Stimulated activated CD8-positive, alpha-beta memory T cell treated with anti-CD3 and anti-CD28 coated beads, Interleukin-2, amount 100 ng/mL, for 1 hour (primary cell): ENCODE results near the gene RAB3C.

ENCODE experiments used
- DNase-seq, 2 donors: peaks; one replicate each; pipeline ENCODE4 v3.0.0-alpha.2; 2020; ENCODE audit warnings: low read depth in 2 of 2

The RAB3C gene

GRCh38 chr5:58731641-58732040, 148.8 kb downstream of the RAB3C start:
- no peak for DNase-seq

DNA sequence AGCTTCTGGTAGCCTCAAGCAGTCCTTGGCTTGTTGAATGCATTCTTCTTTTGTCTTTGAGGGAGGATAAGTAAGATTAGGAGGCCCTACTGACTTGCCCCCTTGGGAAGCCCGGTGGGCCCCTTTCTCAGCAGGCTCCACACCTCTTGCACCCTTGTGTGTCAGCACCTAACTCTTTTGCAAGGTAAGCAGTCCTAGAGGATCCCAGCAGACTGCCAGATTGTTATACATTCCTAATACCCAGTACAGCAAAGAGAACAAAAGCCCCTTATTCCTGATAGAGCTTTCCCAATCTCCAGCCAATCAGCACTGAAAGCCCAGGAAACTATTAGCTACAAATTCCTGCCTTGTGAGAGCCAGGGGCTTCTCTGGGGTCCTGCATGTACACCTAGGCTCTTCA, 152.8 kb downstream of the RAB3C start:
- DNase-seq = no peak

DNA sequence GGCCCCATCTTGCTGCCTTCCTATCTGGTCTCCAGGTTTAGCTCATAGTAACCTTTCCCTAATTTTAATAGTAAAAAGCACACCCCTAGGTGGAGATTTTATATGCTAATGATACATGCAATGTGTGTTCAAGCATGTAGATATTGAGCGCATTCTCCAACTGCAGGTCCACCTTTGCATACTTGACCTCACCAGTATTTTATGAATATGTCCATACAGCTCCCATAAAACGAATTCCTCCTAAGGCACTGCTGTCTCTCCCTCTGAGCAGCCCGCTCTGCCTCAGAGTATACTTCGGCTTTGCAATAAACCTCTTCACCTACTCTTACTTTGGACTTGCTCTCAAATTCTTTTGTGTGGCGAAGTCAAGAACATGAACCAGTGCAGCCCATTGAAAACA, 153.3 kb downstream of the RAB3C start:
- DNase-seq = no peak

DNA sequence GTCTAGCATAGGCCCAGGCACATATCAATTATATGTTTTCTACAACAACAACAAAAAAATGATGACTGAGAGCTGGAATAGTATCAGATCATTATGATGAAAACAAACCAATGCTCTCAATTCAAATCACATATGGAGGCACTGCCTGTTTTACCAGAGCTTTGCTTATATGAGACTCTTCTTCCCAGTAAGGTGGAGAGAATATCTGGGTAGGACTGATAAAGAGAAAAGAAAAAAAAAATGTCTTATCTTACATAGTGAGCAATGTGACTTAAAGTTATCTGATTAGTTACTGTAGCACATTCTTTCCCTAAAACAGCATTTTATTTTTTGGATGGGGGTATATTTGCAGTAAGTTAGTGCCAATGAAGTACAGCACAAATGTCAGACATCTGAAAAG, 154.8 kb downstream of the RAB3C start:
- no peak for DNase-seq

DNA sequence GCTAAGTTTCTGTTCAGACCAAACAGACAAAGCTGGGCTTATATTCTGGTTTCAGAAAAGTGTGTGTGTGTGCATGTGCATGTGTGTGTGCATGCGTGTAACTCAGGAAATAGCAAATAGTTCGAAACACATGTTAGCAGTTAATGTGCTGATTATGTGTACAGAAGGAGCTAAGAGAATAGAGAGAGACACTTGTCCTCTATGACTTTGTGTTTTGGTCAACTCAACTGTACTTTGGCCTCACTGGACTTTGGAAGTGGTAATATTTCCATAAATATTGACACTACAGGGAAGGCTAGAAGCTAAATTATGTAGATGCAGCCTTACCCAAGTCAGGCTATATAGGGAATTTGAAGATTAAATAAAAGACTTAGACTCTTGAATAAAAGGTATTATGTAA, 155.5 kb downstream of the RAB3C start:
- DNase-seq = no peak

- no peak for DNase-seq
Observed at GRCh38 chr5:58739051-58739450, 156.2 kb downstream of the RAB3C start.

DNA sequence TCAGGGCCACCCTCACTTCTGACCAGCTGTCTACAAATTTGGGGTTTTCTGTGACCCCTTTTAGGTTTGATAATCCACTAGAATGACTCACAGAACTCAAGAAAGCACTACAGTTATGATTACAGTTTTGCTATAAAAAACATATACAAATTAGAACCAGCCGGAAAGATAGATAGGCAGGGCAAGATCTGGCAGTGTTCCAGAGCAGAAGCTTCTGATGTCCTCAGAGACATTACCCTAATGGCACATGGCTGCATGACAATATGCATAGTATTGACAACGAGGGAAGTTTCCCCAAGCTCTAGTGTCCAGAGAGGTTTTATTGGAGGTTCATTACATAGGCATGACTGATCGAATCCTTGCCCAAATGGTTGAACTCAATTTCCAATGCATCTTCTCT, 158.1 kb downstream of the RAB3C start:
- DNase-seq = no peak

- DNase-seq = no peak
Observed at GRCh38 chr5:58745350-58745749, 162.5 kb downstream of the RAB3C start.

GRCh38 chr5:58746321-58746720, 163.4 kb downstream of the RAB3C start:
- DNase-seq = no peak

- no peak for DNase-seq
Observed at GRCh38 chr5:58750036-58750435, 167.2 kb downstream of the RAB3C start.

DNA sequence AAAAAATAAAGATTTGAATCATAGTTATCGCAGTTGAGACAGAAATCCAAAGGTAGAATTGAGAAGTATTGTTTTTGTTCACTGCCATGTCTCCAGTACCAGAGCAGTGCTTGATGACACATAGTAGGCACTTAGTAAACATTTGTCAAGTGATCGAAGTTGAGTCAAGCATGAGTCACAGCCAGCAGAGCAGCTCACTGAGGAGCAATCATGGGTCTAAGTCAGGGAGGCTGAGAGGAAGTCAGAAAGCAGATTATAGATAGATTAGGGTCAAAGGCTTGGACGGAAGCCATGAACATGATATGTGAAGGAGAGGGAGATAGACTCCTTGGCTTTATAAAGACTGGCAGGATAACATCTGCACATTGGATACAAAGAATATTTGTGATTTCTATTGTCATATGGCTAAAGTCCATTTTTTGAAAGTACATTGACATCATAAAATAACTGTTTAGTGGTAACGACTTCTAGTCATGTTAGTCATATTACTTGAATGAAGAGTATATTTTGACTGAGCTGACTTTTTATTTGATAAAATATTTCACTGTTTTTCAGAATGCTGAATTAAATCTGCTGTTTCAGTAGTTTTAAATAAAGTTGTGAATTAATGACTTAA, 168.5 kb downstream of the RAB3C start:
- no peak for DNase-seq

- no peak for DNase-seq
Observed at GRCh38 chr5:58752104-58752503, 169.2 kb downstream of the RAB3C start.

GRCh38 chr5:58753446-58753845, 170.6 kb downstream of the RAB3C start:
- DNase-seq = no peak

- DNase-seq = no peak
Observed at GRCh38 chr5:58754250-58754649, 171.4 kb downstream of the RAB3C start.

- no peak for DNase-seq
Observed at GRCh38 chr5:58755397-58755796, 172.5 kb downstream of the RAB3C start.

GRCh38 chr5:58759745-58760144, 176.9 kb downstream of the RAB3C start:
- no peak for DNase-seq

DNA sequence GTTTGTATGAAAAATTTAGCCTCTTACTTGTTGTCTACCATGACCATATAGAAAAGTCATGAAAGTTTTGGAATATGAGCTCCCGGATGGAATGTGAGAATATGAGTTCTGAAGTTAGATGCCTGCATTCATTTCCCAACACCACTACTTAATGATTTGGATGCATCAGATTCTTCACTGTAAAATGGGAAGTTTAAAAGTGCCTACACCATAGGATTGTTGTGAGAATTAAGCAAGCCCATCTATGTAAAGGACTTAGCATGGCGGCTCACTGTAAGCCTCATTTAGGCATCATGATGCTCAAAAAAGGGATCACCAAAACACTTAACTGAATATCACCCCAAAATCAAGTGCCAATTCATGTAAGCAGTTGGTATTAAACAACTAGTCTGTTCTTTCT, 177.3 kb downstream of the RAB3C start:
- no peak for DNase-seq

DNA sequence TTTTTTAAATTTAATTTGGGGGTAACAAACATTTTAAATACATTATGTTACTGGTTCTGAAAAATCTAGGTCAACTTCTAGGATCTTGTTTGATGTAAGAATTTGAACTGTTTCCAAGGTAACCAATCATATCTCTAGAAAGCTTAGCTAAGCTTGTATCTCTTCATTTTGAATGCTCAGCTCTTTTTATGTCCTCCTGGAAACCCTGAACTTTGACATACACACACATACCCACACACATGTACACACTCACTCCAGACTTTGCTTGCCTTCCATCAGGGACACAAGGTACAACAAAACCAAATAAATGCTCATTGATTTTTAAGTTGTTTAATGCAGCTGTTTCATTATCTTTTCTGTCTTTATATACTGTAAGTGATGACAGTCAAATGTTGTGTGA, 178.5 kb downstream of the RAB3C start:
- no peak for DNase-seq

DNA sequence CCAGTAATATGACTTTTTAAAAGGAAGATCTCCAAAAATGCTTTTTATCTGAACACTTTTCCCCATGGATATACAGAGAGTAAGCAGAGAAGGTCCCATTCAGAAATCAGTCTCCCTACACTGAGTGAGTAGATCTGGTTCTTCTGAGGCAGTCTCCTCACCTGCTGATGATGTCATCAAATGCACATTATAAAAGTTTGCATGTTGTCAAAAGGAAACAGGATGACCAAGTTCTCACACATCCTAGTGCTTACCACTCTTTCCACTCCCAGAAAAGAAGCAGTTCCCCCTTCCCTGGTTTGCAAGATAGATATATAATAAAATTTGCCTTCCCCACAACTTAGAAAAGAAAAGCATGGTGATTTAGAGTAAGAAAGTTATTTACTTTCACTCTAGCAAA, 180.5 kb downstream of the RAB3C start:
- no peak for DNase-seq

DNA sequence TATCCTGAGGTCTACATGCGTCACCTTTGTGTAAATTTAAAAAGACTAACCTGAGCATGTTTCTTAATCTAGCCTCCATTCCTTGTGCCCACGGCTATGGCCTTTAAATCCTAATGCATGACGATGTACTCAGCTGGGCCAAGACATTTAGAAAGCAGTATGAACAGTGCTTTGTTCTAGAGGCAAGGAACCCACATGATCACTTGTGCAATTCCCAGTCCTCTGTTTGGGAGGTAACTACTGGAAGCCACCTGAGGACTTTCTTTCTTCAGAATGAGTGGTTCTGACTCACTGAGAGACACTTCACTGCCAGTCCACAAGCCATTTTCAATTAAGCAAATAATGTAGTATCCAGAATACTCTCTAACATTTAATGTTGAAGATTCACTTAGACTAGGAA, 181.3 kb downstream of the RAB3C start:
- DNase-seq = no peak

DNA sequence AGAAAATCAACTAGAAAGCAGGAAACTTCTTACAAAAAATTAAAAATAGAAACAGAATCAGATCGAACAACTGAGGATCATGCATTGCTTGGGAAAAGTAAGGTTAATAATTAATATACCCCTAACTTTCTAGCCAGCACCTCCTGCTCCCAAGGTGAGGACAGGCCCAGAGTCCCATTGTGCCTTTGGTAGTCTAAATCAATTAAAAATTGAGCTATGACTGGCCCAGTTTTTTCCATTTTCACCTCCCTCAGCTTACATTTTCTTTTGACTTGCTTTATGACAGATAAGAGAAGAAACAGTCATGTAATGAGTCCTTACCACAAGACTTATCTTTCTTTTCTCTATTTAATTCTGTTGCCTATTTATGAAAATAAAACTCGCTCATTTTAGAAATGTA, 182.2 kb downstream of the RAB3C start:
- DNase-seq = no peak

- no peak for DNase-seq
Observed at GRCh38 chr5:58767104-58767503, 184.2 kb downstream of the RAB3C start.

- DNase-seq = no peak
Observed at GRCh38 chr5:58770136-58770535, 187.3 kb downstream of the RAB3C start.

DNA sequence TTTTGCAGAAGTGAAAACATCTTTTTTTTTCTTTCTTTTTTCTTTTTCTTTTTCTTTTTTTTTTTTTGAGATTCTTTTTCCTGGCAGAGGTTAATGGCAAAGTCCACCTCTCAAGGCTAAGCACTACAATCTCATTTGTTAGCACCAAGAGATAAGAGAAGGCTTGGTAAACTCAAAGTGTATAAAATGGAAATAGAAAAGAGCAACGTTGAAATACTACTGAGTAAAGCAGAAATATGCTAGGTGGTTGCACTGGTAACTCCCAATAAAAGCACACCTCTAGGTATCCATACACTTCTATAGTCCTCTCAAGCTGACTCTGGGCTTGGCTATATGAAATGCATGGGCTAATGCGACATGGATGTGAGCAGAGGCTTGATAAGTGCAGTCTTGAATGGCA, 188.9 kb downstream of the RAB3C start:
- DNase-seq = no peak
